Stimulated activated CD4-positive, alpha-beta T cell treated with anti-CD3 and anti-CD28 coated beads, Interleukin-1b, Interleukin-23, amount 100 ng/mL, for 1 hour (primary cell): Measurements from ENCODE around the gene SLC22A12.
"Not testable (repeated sequence)": the region's sequence is repeated elsewhere in the genome, so short reads cannot be mapped to it uniquely, and the experiment has no call there.

Experiments
- DNase-seq, 2 donors: peaks; one replicate each; pipeline ENCODE4 v3.0.0-alpha.2; 2020; ENCODE audit warnings: low read depth in 2 of 2

SLC22A12 gene

DNA sequence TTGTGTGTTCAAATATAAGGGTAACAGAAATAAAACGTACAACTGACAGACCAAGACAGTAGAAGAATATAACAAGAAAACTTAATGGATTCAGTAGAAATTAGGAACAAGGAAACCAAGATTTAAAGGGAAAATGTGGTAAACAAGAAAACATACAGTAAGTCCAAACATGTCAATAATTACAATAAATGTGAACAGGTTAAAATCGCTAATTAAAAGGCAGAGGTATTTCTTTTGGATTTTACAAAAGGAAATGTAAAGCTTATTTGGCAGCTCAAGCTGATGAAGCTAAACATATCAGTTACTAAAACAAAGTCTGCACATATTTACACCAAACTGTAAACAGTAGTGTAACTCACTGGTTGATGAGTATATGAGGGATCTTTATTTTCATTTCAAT lies 2.3 kb upstream of the SLC22A12 start:
- no peak for DNase-seq

DNA sequence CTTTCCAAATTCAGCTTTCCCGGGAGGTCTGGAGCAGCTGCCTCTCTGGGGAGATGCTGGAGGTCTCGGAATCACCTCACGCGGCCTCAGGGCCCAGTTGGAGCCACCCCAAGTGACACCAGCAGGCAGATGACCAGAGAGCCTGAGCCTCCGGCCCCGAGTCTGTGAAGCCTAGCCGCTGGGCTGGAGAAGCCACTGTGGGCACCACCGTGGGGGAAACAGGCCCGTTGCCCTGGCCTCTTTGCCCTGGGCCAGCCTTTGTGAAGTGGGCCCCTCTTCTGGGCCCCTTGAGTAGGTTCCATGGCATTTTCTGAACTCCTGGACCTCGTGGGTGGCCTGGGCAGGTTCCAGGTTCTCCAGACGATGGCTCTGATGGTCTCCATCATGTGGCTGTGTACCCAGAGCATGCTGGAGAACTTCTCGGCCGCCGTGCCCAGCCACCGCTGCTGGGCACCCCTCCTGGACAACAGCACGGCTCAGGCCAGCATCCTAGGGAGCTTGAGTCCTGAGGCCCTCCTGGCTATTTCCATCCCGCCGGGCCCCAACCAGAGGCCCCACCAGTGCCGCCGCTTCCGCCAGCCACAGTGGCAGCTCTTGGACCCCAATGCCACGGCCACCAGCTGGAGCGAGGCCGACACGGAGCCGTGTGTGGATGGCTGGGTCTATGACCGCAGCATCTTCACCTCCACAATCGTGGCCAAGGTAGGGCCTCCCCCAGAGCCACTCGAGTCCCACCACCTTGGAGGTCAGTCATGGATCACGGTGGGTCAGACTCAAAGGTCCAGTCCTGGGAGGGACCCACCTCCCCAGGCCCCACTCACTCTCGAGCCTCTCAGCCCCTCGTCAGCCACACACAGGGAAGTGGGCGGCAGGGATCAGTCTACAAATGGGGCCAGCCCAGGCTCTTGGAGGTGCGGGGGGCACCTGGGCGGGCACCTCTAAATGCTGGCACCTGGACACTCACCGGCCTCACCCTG lies 525 bp downstream of the SLC22A12 start:
- DNase-seq, result no peak

DNA sequence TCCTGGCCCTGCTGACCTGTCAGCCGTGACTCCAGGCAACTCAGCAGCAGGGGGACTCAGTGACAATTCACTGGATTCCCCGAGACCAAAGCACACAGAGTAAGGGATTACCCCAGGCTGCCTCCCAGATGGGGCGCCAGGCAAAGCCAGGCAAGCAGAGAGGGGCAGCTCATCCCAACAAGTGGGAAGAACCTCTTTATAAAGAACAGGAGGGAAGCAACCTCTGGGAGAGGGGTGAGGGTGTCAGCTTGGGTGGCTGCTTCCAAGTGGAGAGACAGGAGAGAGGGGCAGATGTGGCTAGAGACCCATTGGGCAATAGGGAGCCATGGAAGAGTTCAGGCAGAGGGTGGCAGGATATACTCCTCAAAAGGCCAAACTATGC lies 1.2 kb downstream of the SLC22A12 start:
- no peak for DNase-seq

DNA sequence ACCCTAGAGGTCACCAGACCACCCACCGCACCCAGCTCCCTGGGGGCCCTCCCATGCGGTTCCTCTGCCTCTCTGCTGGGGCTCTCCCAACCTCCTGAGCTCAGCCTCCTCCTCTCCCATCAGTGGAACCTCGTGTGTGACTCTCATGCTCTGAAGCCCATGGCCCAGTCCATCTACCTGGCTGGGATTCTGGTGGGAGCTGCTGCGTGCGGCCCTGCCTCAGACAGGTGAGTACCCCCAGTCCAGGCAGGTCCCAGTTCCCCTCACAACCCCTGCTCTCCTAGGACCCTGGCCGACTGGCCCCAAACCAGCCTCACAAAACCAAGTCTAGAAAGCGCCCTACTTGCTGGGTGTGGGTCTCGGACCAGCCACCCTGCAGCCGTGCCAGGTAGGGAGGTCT lies 1.6 kb downstream of the SLC22A12 start:
- no peak for DNase-seq

DNA sequence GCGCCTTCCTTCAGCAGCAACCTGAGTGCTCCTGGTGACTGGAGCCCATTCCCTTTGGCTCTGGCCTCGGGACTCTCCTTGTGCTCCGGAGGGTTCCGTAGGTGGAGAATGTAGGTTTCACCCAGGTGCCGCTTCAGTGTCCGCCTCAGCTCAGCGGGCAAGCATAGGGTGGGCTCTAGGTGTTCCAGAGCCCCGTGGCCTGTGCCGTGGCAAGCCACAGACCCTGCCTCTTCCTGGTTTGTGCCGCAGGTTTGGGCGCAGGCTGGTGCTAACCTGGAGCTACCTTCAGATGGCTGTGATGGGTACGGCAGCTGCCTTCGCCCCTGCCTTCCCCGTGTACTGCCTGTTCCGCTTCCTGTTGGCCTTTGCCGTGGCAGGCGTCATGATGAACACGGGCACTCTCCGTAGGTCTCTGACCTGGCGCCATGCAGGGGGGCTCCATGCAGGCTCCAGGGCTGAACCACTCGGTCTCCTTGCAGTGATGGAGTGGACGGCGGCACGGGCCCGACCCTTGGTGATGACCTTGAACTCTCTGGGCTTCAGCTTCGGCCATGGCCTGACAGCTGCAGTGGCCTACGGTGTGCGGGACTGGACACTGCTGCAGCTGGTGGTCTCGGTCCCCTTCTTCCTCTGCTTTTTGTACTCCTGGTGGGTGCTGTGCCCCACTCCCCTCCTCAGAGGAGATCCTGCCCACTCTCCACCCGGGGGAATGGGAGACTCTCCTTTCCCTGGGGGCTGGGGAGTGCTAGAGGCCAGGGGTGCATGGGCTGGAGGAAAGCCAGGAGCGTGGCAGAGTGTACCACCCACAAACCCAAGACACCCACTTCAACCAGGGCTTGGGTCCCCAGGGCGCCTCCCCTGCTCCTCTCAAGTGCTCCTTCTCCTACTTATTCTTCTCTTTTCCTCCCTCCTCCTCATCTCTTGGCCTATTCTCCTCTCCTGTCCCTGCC lies 2.4 kb downstream of the SLC22A12 start:
- DNase-seq, result no peak

DNA sequence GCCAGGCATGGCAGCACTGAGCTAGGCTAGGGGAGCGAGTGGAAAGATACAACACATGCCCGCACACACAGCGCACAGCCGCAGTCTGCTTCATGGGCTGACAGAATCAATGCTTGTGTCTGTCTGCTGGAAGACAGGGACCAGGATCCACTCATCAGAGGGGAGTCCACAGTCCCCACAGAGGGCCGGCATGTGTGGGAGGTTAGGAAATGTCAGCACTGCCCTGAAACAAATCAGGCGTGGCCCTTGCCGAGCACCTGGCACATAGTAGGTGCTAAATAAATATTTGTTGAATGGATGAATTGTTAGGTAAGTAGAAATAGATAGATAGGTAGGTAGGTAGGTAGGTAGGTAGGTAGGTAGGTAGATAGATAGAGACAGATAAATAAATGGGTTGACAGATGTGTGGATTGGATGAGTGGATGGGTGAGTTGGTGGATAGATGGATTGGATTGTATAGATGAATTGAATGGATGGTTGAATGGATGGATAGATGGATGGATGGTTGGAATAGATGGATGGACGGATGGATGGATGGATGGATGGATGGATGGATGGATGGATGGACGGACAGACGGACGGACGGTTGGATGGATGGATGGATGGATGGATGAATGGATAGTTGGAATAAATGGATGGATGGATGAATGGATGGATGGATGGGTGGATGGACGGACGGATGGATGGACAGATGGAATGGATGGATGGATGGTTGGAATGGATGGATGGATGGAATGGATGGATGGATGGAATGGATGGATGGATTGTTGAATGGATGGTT lies 3.3 kb downstream of the SLC22A12 start:
- no peak for DNase-seq

DNA sequence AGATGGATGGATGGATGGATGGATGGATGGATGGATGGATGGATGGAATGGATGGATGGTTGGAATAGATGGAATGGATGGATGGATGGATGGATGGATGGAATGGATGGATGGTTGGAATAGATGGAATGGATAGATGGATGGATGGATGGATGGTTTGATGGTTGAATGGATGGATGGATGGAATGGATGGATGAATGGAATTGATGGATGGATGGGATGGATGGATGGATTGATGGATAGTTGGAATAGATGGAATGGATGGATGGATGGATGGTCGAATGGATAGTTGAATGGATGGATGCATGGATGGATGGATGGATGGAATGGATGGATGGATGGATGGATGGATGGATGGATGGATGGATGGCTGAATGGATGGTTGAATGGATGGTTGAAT lies 4.9 kb downstream of the SLC22A12 start:
- DNase-seq, result not testable (repeated sequence)

DNA sequence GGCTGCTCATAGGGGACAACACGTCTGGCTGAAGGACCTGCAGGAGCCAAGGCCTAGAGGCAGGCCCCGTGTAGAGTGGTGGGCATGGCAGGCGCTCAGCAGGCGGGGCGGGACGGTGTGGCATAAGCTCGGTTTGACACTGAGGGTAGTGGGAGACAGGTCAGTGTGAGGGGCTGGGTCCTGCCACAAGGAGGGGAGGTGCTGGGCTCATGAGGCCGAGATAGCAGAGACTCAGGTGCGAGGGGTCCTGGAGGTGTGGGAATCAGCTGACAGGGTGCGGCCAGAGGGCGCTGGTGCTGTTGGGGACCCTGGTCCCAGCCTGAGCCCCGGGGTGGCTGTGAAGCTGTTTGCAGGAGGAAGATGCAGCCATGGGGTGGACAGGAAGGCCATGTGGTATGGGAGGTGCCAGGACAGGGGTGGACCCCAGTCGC lies 6.7 kb downstream of the SLC22A12 start:
- DNase-seq, result no peak

DNA sequence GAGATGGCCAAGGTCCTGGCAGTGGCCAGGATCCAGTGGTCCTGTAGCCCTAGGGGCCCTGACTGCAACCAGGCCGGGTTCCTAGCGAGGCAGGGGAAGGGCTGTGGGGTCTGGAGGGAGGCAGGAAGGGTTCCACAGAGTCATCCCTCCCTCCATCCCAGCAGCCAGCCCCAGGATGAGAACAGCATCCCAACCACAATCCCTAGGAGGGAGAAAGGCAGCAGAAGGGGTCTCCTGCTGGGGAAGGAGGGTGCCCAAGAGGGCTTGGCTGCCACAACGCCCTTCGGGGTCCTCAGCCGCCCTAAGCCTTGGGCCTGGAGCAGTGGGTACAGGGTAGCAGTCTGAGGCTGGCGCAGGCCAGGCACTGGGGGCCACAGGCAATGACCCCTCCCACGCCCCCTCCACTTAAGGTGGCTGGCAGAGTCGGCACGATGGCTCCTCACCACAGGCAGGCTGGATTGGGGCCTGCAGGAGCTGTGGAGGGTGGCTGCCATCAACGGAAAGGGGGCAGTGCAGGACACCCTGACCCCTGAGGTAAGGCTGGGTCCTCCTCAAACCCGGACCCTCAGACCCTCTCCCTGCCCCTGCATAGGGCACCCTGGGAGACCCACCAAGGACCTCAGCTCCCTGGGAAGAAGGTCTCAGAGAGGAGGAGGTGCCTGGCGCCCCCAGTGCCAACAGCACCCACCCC lies 7.2 kb downstream of the SLC22A12 start:
- DNase-seq, result no peak

DNA sequence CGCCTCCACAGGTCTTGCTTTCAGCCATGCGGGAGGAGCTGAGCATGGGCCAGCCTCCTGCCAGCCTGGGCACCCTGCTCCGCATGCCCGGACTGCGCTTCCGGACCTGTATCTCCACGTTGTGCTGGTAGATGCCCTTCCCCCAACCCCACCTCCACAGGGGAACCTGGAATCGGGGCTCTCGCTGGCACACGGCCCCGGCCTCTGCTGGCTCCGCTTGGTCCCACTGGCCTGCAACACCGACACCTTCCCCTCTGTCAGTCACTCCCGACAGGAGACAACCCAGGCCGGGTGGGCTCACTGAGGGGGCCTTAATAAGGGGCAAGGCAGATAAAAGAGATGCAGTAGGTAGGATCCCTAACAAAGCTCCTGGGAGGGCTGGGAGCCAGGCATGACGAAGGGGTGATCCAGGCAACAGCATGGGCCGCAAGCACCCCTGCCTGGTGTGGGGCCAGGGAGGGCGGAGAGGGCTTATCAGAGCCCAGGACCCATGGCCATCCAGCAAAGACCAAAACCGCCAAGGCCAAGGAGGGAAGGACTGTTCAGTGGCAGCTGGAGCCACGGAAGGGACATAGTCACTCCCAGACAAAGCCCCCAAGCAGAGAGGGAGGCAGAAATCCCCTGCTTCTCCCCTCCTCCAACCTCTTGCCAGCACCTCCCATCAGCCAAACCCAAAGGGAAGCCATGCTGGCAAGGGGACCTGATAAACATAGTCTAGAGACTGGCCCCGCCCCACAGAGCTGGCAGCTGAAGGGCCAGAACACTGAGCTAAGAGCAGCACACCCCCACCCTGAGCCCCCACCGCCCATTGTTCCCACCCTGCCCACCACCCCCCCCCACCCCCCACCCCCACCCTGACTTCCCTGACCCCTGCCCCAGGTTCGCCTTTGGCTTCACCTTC lies 8.0 kb downstream of the SLC22A12 start:
- no peak for DNase-seq

DNA sequence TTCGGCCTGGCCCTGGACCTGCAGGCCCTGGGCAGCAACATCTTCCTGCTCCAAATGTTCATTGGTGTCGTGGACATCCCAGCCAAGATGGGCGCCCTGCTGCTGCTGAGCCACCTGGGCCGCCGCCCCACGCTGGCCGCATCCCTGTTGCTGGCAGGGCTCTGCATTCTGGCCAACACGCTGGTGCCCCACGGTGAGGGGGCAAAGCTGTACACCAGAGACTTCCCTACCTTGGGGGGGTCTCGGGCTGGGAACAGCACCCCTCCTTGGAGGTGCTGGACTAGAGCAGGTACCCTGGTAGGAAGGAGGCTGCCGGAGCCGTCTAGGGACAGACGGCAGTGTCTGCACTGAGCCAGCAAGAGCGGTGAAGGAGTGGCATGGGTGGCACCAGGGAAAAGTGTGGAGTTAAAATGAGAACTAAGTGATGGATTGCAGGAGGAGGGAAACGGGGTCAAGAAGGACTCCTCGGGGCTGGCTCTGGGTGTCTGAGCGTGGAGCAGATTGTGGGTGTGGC lies 8.7 kb downstream of the SLC22A12 start:
- DNase-seq, result no peak

DNA sequence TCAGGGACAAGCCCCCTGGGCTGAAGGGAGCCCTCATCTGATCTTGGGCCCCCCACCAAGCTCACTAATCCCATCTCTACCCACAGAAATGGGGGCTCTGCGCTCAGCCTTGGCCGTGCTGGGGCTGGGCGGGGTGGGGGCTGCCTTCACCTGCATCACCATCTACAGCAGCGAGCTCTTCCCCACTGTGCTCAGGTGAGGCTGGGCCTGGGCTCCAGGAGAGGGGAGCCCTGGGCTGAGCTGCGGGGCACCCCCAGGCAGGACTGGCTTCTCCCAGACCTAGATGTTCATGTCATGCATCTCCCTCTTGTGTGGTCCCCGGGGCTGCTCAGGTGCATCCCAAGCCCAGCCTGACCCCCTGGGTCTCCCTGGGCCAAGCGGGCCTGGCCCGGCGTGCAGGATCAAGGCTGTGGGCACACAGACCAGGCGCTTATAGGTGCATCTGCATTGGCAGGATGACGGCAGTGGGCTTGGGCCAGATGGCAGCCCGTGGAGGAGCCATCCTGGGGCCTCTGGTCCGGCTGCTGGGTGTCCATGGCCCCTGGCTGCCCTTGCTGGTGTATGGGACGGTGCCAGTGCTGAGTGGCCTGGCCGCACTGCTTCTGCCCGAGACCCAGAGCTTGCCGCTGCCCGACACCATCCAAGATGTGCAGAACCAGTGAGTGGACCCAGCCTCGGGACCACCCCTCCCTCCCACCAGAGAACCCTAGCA lies 9.4 kb downstream of the SLC22A12 start:
- DNase-seq, result no peak

DNA sequence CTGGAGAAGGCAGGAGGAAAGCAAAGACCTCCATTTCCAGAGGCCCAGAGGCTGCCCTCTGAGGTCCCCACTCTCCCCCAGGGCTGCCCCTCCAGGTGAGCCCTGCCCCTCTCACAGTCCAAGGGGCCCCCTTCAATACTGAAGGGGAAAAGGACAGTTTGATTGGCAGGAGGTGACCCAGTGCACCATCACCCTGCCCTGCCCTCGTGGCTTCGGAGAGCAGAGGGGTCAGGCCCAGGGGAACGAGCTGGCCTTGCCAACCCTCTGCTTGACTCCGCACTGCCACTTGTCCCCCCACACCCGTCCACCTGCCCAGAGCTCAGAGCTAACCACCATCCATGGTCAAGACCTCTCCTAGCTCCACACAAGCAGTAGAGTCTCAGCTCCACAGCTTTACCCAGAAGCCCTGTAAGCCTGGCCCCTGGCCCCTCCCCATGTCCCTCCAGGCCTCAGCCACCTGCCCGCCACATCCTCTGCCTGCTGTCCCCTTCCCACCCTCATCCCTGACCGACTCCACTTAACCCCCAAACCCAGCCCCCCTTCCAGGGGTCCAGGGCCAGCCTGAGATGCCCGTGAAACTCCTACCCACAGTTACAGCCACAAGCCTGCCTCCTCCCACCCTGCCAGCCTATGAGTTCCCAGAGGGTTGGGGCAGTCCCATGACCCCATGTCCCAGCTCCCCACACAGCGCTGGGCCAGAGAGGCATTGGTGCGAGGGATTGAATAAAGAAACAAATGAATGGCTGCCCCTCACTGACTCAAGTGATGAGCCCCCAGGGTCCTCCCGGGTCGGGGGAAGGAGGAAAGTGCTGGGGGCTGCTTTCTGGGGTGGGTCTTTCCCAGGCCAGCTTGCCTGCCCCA lies 10.8 kb downstream of the SLC22A12 start:
- DNase-seq, result no peak

DNA sequence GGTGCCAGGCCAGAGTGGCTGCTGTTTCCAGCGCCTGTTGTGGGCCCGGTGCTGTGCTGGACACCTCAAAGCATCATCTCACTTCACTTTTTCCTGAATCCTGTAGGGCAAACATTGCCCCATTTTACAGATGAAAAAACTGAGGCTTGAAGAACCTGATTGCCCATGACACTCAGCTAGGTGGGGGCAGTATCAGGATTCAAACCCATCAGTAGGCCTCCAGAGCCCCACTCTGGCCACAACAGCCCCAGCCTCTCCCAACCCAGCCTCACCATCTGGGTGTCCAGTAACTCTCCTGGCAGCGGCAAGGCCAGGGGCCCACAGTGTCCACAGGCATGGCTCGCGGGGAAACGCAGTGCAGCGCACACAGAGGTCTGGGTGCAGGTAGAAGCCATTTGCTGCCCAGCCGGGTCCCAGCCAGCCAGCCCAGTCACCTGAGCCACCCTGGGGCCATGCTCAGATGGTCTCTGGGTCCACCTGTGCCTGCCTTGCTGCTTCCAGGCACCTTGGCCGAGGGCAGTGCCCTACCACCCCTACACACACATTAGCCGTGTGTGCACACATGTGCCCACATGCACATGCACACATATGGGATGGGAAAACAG lies 11.5 kb downstream of the SLC22A12 start:
- no peak for DNase-seq

DNA sequence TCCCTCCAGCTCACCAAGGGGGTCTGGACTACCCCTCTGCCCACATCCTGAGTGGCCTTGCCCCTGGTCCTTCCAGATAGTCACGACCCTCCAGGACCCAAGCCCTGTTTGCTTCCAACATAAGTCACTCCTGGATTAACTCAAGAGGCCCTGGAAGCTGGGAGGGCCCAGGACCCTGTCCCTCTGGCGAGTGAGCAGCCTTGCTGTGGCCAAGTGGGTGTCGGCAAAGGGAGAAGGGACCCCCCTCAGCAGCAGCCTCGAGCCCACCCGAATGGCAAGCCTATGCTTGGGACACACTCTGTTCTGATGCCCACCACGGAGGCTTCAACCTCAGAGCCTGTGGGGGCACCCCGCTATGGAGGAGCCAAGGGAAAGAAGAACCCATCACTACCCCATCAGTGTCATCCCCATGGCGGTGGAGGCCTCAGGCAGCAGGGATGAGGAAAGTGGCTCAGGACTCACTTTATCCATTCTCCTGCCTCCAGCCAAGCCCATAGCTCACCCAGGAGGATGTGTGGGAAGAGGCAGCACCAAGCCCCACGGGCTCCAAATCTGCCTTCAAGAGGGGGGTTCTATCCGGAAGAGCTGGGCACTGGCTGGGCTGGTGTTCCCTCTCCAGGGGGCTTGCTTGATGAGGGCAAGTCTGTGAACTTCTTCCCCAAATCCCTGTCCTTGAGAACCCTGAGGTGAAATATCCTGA lies 12.5 kb downstream of the SLC22A12 start:
- DNase-seq, result no peak

DNA sequence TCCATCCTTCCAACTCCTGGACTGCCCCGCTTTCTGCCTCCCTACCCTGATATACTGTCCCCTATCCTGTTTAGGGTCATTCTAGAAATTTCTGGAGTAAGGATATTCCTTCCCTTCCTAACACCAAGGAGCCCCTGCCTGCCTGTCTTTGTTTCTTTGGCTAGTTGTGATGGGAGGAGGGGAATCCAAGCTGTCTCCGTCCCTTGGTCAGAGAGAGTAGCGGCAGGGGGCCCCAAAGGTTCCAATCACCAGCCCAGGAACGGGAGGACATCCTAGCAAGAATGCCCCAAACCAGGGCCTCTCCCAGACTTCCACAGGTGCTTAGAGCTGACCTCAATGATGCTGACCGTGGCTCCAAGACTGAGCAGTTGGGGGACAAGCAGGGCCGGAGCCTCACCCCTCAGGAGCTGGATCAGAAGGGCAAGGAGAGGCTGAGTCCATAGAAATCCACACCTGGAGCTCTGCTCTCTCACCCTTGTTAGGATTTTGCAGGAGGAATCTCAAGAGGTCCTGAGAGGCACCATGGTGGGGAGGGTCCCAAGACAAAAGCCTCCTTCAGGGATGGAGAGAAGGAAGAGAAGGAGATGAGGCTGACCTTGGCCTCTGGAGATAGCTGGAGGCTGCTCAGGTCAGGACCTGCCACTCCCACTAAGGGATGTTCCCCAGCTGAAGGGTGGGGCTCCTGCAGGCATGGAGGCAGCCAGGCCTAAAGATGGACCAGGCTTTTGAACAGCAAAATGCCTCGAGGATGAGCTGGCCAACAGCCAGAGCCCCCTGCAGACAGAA lies 13.6 kb downstream of the SLC22A12 start:
- no peak for DNase-seq

DNA sequence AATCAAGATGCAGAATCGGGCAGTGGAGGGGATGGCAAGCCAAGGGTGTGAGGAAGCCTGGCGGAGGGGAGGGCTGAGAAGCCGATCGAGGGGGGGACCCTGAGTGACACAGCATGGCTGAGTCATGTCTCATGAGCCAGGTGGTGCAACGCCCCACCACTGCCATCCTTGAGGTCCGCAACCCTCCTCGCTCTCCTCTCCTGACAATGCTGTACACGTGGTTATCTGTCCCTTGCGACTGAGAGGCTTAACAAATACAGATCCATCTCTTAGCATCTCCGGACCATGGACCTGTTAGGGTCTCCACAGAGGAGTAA lies 14.2 kb downstream of the SLC22A12 start:
- no peak for DNase-seq
